Stimulated activated CD4-positive, alpha-beta T cell treated with anti-CD3 and anti-CD28 coated beads, Interleukin-1b, Interleukin-23, amount 100 ng/mL, for 4 hours (primary cell): ENCODE measurements around the gene TXNDC5.
"Not testable (repeated sequence)": the region's sequence is repeated elsewhere in the genome, so short reads cannot be mapped to it uniquely, and the experiment has no call there.

Source experiments
- DNase-seq, 2 donors: peaks; one replicate each; pipeline ENCODE4 v3.0.0-alpha.2; 2020; ENCODE audit warnings: low read depth in 2 of 2

The TXNDC5 gene

DNA sequence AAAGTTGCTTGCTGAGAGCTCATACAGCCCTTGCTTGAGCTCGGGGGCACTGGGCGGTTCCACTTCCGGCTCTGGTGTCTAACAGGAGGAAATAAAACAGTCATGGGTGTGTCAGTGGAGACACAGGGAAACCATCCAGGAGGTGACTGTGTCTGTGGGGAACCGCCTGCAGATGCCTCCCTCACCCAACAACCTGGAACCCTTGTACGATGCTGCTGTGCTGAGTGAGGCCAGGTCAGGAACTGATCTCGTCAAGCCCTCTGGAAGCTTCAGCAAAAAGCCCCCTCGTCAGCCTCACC lies 15.5 kb downstream of the TXNDC5 start:
- no peak for DNase-seq

DNA sequence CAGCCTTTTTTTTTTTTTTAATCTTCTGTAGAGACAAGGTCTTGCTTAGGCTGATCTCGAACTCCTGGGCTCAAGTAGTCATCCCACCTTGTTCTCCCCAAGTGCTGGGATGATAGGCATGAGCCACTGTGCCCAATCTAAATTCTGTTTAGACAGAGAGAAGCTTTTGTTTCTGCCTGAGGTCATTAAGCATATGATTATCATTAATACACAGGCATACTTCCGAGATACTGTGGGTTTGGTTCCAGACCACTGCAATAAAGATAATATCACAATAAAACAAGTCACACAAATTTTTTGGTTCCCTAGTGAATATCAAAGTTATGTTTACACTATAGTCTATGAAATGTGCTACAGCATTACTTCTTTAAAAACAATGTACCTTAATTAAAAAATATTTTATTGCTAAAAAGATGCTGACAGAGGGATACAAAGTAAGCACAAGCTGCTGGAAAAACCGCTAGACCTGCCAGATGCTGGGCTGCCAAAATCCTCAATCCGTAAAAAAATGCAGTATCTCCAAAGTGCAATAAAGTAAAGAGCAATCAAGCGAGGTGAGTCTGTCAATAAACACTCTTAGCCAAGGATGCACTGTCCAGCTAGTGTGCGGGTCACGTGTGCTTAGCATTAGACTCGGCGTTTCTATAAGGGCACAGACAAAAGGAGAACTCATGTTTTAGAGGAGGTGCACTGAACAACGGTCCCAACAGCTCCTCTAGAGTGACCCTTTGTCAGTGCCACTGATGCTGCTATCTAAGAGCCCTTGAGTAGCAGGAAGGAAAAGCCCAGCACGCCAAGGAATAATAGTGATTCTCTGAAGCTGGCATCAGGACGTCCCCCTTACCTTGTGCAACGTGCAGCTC lies 16.1 kb downstream of the TXNDC5 start:
- no peak for DNase-seq

GRCh38 chr6:7893342-7893741 lies 17.2 kb downstream of the TXNDC5 start:
- DNase-seq = no peak

- not testable (repeated sequence) for DNase-seq
Measured at GRCh38 chr6:7892367-7892766, 18.2 kb downstream of the TXNDC5 start.

DNA sequence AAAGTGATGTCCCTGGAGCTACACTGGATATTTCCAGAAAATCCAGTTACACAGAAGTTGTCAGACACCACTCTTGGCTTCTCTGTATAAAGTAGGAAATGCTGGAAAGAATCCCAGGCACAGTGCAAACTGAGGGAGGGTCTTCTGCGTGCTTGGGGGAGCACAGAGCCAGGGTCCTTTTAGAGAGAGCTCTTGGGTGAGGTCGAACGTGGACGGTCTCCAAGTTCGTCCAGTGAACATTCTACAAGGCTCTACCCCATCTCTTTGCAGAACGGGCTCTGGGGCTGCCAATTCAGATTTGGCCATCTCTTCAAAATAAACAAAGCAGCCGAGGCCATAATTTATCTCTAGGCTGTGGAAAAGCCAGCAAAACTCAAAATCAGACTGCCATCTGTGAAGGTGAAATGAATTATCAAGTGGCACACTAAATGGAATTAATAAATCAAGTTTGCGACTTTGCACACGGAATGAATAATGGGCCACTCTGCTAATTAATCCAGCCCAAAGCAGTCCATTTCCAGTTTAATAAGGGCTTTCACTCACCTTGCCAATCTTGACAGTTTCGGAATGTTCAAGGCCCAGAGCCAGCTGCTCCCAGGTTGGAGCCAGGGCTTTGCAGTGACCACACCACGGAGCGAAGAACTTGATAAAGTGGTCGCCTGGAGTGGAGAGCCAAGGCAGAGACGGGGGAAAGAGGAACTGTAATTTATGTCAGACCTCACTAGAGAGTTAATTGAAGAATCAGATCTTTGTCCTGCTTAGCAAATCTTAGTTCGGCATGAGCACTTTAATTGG lies 19.3 kb downstream of the TXNDC5 start:
- no peak for DNase-seq

DNA sequence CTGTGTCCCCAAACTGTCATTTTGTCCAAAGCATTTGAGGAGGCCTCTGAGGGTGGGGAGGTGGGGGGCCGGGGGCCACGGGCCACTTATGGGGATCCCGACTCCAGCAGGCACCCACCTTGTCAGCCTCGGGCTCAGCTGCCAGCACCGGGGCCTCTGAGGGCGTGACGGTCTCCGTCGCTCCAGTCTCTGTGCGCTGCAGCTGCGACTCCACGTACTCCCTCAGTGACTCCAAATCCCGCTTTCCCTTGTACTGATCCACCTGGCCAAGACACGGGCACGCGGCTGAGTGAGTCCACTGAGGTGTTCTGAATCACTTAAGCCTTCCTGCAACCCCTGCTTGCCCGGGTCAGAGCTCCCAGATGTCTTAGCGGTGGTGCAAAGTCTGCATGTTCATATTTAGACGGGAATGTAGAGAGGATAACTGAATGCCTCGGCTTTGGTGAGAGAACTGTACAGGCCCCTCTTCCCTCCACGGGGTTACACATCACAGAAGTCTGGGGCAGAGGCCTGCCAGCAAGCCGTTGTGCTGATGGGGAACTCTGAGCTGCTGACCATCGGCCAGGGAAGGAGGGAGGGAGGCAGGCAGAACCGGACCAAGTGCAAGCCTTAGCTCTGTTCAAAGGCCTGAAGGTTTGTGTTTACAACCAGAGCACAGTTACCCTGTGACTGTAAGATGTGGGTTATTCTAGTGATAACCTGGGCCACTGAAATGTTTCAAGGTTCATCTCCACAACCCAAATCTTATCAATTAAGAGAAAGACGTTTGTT lies 21.8 kb downstream of the TXNDC5 start:
- no peak for DNase-seq

DNA sequence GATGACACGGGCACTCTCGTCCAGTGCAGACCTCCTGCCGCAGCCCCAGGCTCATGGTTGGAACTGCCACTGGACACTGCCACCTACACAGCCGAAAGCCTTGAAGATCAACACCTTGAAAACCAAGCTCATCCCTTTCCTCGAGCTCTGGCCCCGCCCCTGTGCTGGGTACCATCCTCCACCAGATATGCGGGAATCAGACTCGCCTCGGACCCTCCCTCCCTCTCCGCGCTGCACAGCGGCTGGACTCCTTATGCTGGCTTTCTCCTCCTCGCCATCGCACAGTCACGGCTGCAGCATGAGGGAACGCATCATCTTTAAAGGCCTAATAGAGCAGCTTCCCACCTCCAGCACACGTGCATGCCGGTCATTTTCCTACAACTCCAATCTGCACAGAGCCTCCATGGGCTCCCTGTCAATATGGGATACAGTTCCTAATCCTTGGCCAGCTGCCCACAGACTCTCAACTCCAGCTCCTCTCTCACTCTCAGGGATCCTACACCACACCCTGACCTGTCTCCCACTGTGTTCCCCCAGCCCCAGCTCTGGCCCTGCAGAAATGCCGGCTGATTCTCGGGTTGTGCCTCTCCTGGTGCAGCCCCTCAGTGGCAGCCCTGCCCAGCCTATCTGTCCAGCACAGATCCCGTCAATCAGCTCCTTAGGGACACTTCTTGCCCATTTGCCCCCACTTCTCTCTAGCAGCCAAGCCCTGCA lies 23.2 kb downstream of the TXNDC5 start:
- DNase-seq = no peak

DNA sequence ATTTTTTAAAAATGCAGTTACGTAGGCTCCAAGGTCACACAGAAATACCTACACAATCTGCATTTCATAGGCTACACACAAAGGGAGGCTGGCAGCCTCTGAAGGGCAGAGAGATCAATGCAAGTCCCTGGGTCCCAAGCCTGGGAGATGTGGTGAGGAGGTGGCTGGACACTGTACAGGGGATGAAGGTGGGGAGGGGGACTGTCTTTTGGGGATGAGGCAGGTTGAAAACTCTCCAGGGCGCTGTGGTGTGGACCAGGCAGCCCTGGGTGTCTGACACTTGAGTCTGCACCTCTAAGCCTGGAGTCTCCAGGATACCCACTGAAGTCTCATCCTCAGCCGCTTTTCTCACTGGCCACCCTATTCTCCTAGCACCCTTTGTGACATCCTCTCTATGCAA lies 24.5 kb downstream of the TXNDC5 start:
- no peak for DNase-seq

DNA sequence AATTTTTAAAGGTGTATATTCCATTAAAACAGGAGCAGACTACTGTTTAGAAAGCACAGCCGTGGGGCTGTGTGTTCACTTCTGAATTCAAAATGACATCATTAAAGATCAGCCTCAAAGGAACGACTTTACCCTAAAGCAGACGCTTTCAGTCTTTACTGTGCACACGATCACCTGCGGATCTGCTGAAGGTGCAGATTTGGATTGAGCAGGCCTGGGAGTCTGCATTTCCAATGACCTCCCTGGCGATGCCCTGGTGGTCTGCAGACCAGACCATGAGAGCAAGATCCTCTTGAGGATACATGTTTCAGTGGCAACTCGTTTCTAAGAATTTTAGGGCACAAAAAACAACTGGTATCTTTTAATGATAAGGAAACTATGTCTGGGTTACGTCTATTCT lies 27.2 kb downstream of the TXNDC5 start:
- no peak for DNase-seq

- no peak for DNase-seq
Measured at GRCh38 chr6:7882505-7883257, 27.9 kb downstream of the TXNDC5 start.

DNA sequence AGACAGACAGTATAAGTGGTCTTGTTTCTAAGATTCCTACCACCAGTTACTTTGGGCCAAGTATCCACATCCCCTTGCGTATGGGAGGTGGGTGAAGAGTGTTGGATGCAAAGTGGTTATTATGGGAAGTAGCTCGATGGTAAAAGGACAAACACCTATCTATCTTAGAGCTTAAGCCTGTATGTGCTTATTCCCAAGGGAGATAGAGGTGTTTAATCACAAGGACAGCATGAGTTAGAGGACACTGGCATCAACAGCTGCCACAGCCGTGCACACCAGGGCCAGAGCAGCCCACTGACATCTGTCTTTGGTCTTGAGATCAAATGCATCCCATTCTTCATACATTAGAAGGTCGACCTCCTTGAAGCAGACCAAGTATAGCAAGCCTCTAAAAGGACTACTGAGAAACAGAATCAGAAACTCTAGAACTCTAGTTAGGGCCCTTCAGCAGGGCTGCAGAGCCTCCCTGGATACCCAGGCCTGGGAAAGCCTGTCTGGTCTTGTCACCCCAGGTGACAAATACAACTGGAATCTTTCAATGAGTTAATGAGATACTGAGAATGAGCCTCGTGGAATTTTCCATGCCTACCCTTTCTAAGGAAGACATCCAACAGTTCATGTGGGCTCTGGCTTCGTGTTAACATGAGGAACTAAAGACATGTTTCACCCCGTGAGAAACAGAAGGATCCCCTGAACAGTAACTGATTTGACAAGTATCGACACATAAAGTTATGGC lies 28.7 kb downstream of the TXNDC5 start:
- DNase-seq = no peak

DNA sequence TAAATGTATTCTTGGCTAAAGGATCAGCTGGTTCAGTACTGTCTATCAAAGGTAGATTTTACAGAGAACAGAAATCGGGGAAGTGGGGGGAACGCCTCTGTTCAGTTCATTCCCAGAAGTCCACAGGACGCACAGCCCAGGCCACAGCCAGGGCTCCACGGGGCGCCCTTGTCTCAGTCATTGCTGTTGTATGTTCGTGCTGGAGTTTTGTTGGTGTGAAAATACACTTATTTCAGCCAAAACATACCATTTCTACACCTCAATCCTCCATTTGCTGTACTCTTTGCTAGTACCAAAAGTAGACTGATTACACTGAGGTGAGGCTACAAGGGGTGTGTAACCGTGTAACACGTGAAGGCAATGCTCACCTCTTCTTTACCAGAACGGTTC lies 29.9 kb downstream of the TXNDC5 start:
- no peak for DNase-seq

DNA sequence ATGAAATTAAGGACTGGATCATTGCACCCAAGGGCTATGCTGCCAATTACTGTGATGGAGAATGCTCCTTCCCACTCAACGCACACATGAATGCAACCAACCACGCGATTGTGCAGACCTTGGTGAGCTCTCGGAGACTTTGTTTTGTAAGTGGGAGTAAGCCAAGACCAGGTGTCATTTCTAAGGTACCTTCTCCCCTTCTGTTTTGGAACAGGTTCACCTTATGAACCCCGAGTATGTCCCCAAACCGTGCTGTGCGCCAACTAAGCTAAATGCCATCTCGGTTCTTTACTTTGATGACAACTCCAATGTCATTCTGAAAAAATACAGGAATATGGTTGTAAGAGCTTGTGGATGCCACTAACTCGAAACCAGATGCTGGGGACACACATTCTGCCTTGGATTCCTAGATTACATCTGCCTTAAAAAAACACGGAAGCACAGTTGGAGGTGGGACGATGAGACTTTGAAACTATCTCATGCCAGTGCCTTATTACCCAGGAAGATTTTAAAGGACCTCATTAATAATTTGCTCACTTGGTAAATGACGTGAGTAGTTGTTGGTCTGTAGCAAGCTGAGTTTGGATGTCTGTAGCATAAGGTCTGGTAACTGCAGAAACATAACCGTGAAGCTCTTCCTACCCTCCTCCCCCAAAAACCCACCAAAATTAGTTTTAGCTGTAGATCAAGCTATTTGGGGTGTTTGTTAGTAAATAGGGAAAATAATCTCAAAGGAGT lies 30.4 kb downstream of the TXNDC5 start:
- DNase-seq = no peak

DNA sequence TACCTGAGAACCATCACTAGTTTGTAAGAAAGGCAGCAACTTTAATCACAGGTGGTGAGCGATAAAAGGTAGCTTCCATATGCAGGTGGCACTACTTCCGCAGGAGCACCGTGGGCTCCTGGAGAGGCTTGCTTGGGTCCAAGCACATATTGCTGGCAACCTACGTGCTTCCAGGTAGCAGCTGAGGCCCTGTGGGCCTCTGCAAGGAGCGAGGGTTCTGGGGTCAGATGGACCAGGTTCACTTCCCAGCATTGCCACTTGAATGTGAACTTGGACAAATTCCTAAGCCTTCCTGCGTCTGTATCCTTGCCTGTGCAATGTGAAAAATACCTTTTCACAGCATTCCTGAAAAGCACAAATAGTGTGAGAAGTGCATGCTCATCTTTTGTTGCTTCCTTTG lies 31.0 kb downstream of the TXNDC5 start:
- no peak for DNase-seq

GRCh38 chr6:7879043-7879442 lies 31.5 kb downstream of the TXNDC5 start:
- no peak for DNase-seq

GRCh38 chr6:7878401-7878964 lies 32.1 kb downstream of the TXNDC5 start:
- DNase-seq = no peak

GRCh38 chr6:7868926-7869325 lies 41.7 kb downstream of the TXNDC5 start:
- DNase-seq = no peak

DNA sequence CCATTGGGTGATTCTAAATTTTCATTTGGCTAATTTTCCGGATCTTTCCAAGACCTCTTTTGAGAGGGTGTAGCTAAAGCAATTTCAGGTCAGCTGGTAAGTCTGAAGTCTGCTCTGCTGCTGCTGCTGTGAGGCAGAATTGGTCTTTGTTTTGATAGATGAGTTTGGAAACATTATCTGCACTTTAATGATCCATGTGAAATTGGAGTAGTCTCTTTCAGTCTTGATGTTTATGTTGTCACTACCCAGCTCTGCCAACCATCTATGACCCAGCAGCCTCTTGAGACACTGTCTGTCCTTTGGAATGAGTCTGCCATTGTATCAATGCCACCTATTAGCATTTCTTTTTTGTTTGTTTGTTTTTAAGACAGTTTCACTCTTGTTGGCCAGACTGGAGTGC lies 44.1 kb downstream of the TXNDC5 start:
- no peak for DNase-seq

- DNase-seq = no peak
Measured at GRCh38 chr6:7865781-7866180, 44.8 kb downstream of the TXNDC5 start.
